ENCODE data around the gene BABAM2. TPM values are rescaled to one million over a fixed set of nuclear protein-coding genes. Genes with fewer than 3 reads are reported as not detected.

BABAM2 gene
- total RNA-seq, 4 donors from 2014 or later, result 23.7 to 41.1 (median 27.9) TPM

GRCh38 chr2:28347193-28347592, 456.7 kb downstream of the BABAM2 start:
- peak in 1 of 2 donors; percentile 48 for DNase-seq (ENCODE audit: low spot score in 2 of 2)
- no peak overlapping the region for H3K4me3 ChIP-seq
- H3K4me1 ChIP-seq, result peaks cover 34% of the 10 kb centered on the region
- no peaks in the 10 kb centered on the region for H3K36me3 ChIP-seq
- no peak for TF ChIP-seq POLR2AphosphoS5 (IDR thresholded peaks at IDR 0.05)
- TF ChIP-seq EP300 (IDR thresholded peaks at IDR 0.05), result no peak
- no peak for TF ChIP-seq CTCF (IDR thresholded peaks at IDR 0.05)
- TF ChIP-seq POLR2A (IDR thresholded peaks at IDR 0.05), result no peak
- WGBS, result 100% methylated on average over 2 of the region's 6 CpGs
- H3K27me3 ChIP-seq, result no peaks in the 10 kb centered on the region
- no peak overlapping the region for H3K27ac ChIP-seq
- no peaks in the 10 kb centered on the region for H3K9me3 ChIP-seq

GRCh38 chr2:28347596-28347995, 457.1 kb downstream of the BABAM2 start:
- peaks cover 31% of the 10 kb centered on the region for H3K4me1 ChIP-seq
- no peak overlapping the region for H3K4me3 ChIP-seq
- TF ChIP-seq EP300 (IDR thresholded peaks at IDR 0.05) (no peak), CTCF (IDR thresholded peaks at IDR 0.05) (no peak), POLR2AphosphoS5 (IDR thresholded peaks at IDR 0.05) (no peak), POLR2A (IDR thresholded peaks at IDR 0.05) (no peak)
- 61% methylated on average over 5 of the region's 9 CpGs for WGBS
- no peaks in the 10 kb centered on the region for H3K9me3 ChIP-seq
- H3K27me3 ChIP-seq, result no peaks in the 10 kb centered on the region
- no peak overlapping the region for H3K27ac ChIP-seq
- DNase-seq (ENCODE audit: low spot score in 2 of 2), result peak in 1 of 2 donors; percentile 58
- no peaks in the 10 kb centered on the region for H3K36me3 ChIP-seq

GRCh38 chr2:28348149-28348567, 457.6 kb downstream of the BABAM2 start:
- no peak for TF ChIP-seq EP300 (IDR thresholded peaks at IDR 0.05)
- TF ChIP-seq POLR2AphosphoS5 (IDR thresholded peaks at IDR 0.05), result no peak
- TF ChIP-seq POLR2A (IDR thresholded peaks at IDR 0.05), result no peak
- TF ChIP-seq CTCF (IDR thresholded peaks at IDR 0.05), result no peak
- Histone ChIP-seq H3K36me3 (no peaks in the 10 kb centered on the region), H3K4me3 (no peak overlapping the region), H3K27ac (no peak overlapping the region), H3K27me3 (no peaks in the 10 kb centered on the region), H3K4me1 (peaks cover 25% of the 10 kb centered on the region), H3K9me3 (no peaks in the 10 kb centered on the region)
- peak in 1 of 2 donors; percentile 63 for DNase-seq (ENCODE audit: low spot score in 2 of 2)
- 93% methylated on average over 8 of the region's 10 CpGs for WGBS

GRCh38 chr2:28348921-28349320, 458.4 kb downstream of the BABAM2 start:
- no peak for TF ChIP-seq CTCF (IDR thresholded peaks at IDR 0.05)
- TF ChIP-seq POLR2A (IDR thresholded peaks at IDR 0.05), result no peak
- no peak for TF ChIP-seq EP300 (IDR thresholded peaks at IDR 0.05)
- TF ChIP-seq POLR2AphosphoS5 (IDR thresholded peaks at IDR 0.05), result no peak
- peaks cover 18% of the 10 kb centered on the region for H3K4me1 ChIP-seq
- no peak overlapping the region for H3K27ac ChIP-seq

GRCh38 chr2:28349546-28350165, 459.1 kb downstream of the BABAM2 start:
- H3K27me3 ChIP-seq, result no peaks in the 10 kb centered on the region
- DNase-seq (ENCODE audit: low spot score in 2 of 2), result peak in 1 of 2 donors; percentile 53
- no peak for TF ChIP-seq POLR2AphosphoS5 (IDR thresholded peaks at IDR 0.05)
- no peak for TF ChIP-seq POLR2A (IDR thresholded peaks at IDR 0.05)
- TF ChIP-seq CTCF (IDR thresholded peaks at IDR 0.05), result no peak
- TF ChIP-seq EP300 (IDR thresholded peaks at IDR 0.05), result no peak
- no peaks in the 10 kb centered on the region for H3K9me3 ChIP-seq
- peaks cover 14% of the 10 kb centered on the region for H3K4me1 ChIP-seq
- no peak overlapping the region for H3K4me3 ChIP-seq
- no peaks in the 10 kb centered on the region for H3K36me3 ChIP-seq
- H3K27ac ChIP-seq, result no peak overlapping the region
- 95% methylated on average over 6 of the region's 11 CpGs for WGBS

More at GRCh38 chr2:28348921-28349320, 458.4 kb downstream of the BABAM2 start:
- WGBS, result 88% methylated on average over 11 of the region's 11 CpGs
- Histone ChIP-seq H3K9me3 (no peaks in the 10 kb centered on the region), H3K4me3 (no peak overlapping the region), H3K27me3 (no peaks in the 10 kb centered on the region), H3K36me3 (no peaks in the 10 kb centered on the region)
- DNase-seq (ENCODE audit: low spot score in 2 of 2), result no peak
